KMS-11 (cell line): Measurements from ENCODE around the gene RBMX.

Experiments used
- H2AFZ ChIP-seq: fragments of 200-600 bp; sonication (generic); 2 replicates; pipeline ENCODE4 v1.6.1; 2016; ENCODE audit warnings: antibody characterized with exemption, mixed run types, low read depth
- H3K27ac ChIP-seq: fragments of 200-600 bp; sonication (generic); 2 replicates; pipeline ENCODE4 v1.6.1; 2016; ENCODE audit warnings: mild to moderate bottlenecking, mixed run types
- H3K27me3 ChIP-seq: fragments of 200-600 bp; sonication (generic); 2 replicates; pipeline ENCODE4 v1.6.1; 2017; ENCODE audit warnings: mild to moderate bottlenecking, low read depth, mixed run types, moderate library complexity; ENCODE audit not compliant: insufficient read depth
- H3K36me3 ChIP-seq: fragments of 200-600 bp; sonication (generic); 2 replicates; pipeline ENCODE4 v1.6.1; 2017; ENCODE audit warnings: mild to moderate bottlenecking, mixed run types; ENCODE audit not compliant: insufficient read depth
- H3K4me1 ChIP-seq: fragments of 200-600 bp; sonication (generic); 2 replicates; pipeline ENCODE4 v1.6.1; 2016; ENCODE audit warnings: mild to moderate bottlenecking, low read depth, mixed run types; ENCODE audit not compliant: poor library complexity, severe bottlenecking
- H3K4me2 ChIP-seq: fragments of 200-600 bp; sonication (generic); 2 replicates; pipeline ENCODE4 v1.7.0; 2016; ENCODE audit warnings: mild to moderate bottlenecking, mixed run types
- H3K4me3 ChIP-seq: fragments of 200-600 bp; sonication (generic); IDR thresholded peaks from 2 replicates; pipeline ENCODE4 v1.6.1; 2017; ENCODE audit warnings: low read depth, low read length, mixed read lengths; ENCODE audit not compliant: insufficient read depth
- H3K79me2 ChIP-seq: fragments of 200-600 bp; sonication (generic); 2 replicates; pipeline ENCODE4 v1.6.1; 2016; ENCODE audit warnings: low read depth, mixed run types; ENCODE audit not compliant: insufficient read depth
- H3K9ac ChIP-seq: fragments of 200-600 bp; sonication (generic); 2 replicates; pipeline ENCODE4 v1.6.1; 2016; ENCODE audit warnings: mild to moderate bottlenecking, mixed run types
- H4K20me1 ChIP-seq: fragments of 200-600 bp; sonication (generic); 2 replicates; pipeline ENCODE4 v1.6.1; 2016; ENCODE audit warnings: mild to moderate bottlenecking, mixed run types; ENCODE audit not compliant: insufficient read depth
- TF ChIP-seq, protein P1 (sequence below): fragments of 200-600 bp; sonication (generic); conservative IDR thresholded peaks from 2 replicates; pipeline ENCODE4 v1.6.1; 2017; ENCODE audit warnings: low read depth, mild to moderate bottlenecking, antibody characterized with exemption, low read length, moderate library complexity, mixed read lengths

RBMX gene

GRCh38 chrX:136839196-136839595 lies 41.3 kb downstream of the RBMX start:
- Histone ChIP-seq H3K27ac (no peak overlapping the region), H3K4me3 (no peak overlapping the region), H4K20me1 (no peaks in the 10 kb centered on the region), H3K27me3 (no peaks in the 10 kb centered on the region), H2AFZ (no peak overlapping the region), H3K9ac (no peak overlapping the region), H3K4me1 (no peaks in the 10 kb centered on the region), H3K4me2 (no peak overlapping the region), H3K79me2 (no peaks in the 10 kb centered on the region), H3K36me3 (no peaks in the 10 kb centered on the region)
- TF ChIP-seq, protein P1, sequence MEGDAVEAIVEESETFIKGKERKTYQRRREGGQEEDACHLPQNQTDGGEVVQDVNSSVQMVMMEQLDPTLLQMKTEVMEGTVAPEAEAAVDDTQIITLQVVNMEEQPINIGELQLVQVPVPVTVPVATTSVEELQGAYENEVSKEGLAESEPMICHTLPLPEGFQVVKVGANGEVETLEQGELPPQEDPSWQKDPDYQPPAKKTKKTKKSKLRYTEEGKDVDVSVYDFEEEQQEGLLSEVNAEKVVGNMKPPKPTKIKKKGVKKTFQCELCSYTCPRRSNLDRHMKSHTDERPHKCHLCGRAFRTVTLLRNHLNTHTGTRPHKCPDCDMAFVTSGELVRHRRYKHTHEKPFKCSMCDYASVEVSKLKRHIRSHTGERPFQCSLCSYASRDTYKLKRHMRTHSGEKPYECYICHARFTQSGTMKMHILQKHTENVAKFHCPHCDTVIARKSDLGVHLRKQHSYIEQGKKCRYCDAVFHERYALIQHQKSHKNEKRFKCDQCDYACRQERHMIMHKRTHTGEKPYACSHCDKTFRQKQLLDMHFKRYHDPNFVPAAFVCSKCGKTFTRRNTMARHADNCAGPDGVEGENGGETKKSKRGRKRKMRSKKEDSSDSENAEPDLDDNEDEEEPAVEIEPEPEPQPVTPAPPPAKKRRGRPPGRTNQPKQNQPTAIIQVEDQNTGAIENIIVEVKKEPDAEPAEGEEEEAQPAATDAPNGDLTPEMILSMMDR: no peak

DNA sequence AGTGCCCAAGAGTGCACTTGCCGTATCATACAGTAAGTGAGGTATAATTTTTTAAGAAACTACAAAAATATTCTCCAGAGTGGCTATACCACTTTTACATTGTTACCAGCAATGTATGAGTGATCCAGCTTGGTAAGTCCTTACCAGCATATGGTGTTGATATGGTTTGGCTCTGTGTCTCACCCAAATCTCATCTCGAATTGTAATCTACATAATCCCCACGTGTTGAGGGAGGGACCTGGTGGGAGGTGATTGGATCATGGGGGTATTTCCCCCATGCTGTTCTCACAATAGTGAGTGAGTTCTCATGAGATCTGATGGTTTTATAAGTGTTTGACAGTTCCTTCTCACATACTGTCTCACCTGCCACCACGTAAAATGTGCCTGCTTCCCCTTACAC lies 44.8 kb downstream of the RBMX start:
- Histone ChIP-seq H3K4me1 (no peaks in the 10 kb centered on the region), H3K4me3 (no peak overlapping the region), H3K27me3 (no peaks in the 10 kb centered on the region), H3K9ac (no peak overlapping the region), H2AFZ (no peak overlapping the region), H3K36me3 (no peaks in the 10 kb centered on the region), H3K27ac (no peak overlapping the region), H3K79me2 (no peaks in the 10 kb centered on the region), H4K20me1 (no peaks in the 10 kb centered on the region), H3K4me2 (no peak overlapping the region)
- TF ChIP-seq, protein P1: no peak

DNA sequence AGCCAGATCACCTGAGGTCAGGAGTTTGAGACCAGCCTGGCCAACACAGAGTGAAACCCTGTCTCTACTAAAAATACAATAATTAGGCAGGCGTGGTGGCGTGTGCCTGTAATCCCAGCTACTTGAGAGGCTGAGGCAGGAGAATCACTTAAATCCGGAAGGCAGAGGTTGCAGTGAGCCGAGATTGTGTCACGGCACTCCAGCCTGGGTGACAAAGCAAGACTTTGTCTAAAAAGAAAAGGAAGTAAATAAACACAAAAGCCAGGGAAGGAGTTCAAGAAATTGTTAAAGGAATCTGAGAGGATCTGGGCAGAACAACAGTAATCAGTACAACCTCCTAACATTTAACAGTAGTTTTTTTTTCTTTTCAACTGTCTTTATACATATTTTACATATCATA lies 51.1 kb downstream of the RBMX start:
- Histone ChIP-seq H3K27ac (no peak overlapping the region), H3K4me2 (no peak overlapping the region)

DNA sequence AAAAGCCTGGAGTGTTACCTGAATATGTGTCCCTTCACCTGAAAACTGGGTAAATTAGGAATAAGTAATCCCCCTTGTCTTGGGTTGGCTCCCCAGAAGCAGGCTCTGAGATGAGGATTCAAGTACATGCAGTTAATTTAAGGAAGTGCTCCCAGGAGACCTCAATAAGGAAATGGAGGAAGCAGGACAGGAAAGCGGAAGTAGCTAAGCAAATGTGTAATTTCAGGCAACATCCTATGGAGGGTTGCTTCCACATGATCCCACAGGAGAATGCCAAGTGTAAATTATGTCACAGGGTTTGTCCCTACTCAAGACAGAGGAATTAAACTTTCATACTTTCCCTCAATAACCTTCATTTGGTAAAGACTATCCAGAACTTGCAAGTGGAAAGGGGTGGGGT lies 51.7 kb downstream of the RBMX start:
- Histone ChIP-seq H4K20me1 (no peaks in the 10 kb centered on the region), H3K4me1 (no peaks in the 10 kb centered on the region), H3K27me3 (no peaks in the 10 kb centered on the region), H3K27ac (no peak overlapping the region), H3K79me2 (no peaks in the 10 kb centered on the region), H2AFZ (no peak overlapping the region), H3K9ac (no peak overlapping the region), H3K4me2 (no peak overlapping the region), H3K36me3 (no peaks in the 10 kb centered on the region), H3K4me3 (no peak overlapping the region)
- TF ChIP-seq, protein P1: no peak

More for the DNA sequence above, 51.1 kb downstream of the RBMX start:
- TF ChIP-seq, protein P1: no peak
- Histone ChIP-seq H4K20me1 (no peaks in the 10 kb centered on the region), H3K36me3 (no peaks in the 10 kb centered on the region), H3K4me3 (no peak overlapping the region), H3K27me3 (no peaks in the 10 kb centered on the region), H2AFZ (no peak overlapping the region), H3K79me2 (no peaks in the 10 kb centered on the region), H3K9ac (no peak overlapping the region), H3K4me1 (no peaks in the 10 kb centered on the region)
